ENCODE measurements around the gene PACRG. TPM values are rescaled to one million over a fixed set of nuclear protein-coding genes. Genes with fewer than 3 reads are reported as not detected.

PACRG gene
- total and polyA plus RNA-seq, 2 of the 13 experiments (the other 11 are each of a cell fraction or from before 2014, with no cell fraction given) = 0.13 TPM; not detected in 1

DNA sequence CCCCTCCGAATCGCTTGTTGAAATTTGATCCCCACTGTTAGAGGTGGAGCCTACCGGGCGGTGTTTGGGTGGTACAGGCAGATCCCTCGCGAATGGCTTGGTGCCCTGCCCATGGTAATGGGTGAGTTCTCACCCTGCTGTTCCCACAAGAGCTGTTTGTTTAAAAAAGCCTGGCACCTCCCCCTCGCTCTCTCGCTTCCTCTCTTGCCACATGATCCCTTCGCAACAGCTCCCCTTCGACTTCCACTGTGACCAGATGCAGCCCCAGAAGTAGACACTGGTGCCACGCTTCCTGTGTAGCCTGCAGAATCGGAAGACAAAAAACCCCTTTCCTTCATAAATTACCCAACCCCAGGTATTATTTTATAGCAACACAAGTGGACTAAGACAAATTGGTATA lies 394.6 kb downstream of the PACRG start:
- Histone ChIP-seq H3K9ac (ENCODE audit: insufficient read depth, low read depth, low read length) (no peak overlapping the region), H3K9me3 (ENCODE audit: low read length) (no peaks in the 10 kb centered on the region), H3K36me3 (replicated peaks in 1 of 2; ENCODE audit: control insufficient read depth in 1 of 2, insufficient read depth in 2 of 2, low read length in 2 of 2) (no peaks in the 10 kb centered on the region), H4K20me1 (ENCODE audit: insufficient read depth, low read length) (no peaks in the 10 kb centered on the region), H2AFZ (ENCODE audit: low read length) (no peak overlapping the region), H3K79me2 (ENCODE audit: insufficient read depth, low read length) (no peaks in the 10 kb centered on the region), H3K4me1 (ENCODE audit: insufficient read depth, low read length) (no peaks in the 10 kb centered on the region), H3K4me2 (ENCODE audit: low read depth, low read length) (no peak overlapping the region), H3K4me3 (replicated peaks in 1 of 3; ENCODE audit: insufficient read depth in 1 of 3, low read depth in 2 of 3, low read length in 3 of 3) (no peak overlapping the region), H3K27ac (ENCODE audit: extremely low read length, insufficient read depth, low read length) (no peak overlapping the region), H3K27me3 (ENCODE audit: control insufficient read depth in 1 of 2, insufficient read depth in 2 of 2, low read length in 2 of 2) (peaks cover 0 to 14% of the 10 kb centered on the region in 2 experiments; a peak in 2 of 5 replicates)
- no TSS peak for BruUV-seq (replicated peaks)
- ChIA-PET POLR2A (no interaction called here), CTCF (ENCODE audit: low intra/inter-chr PET ratio, low total read pairs) (no interaction called here)
- TF ChIP-seq CEBPB (IDR thresholded peaks at IDR 0.05; ENCODE audit: borderline replicate concordance, low read depth, low read length) (no peak), U2AF2 (IDR thresholded peaks at IDR 0.05; ENCODE audit: low read depth, low read length) (no peak), ZBTB7A (CRISPR knock-in tag; IDR thresholded peaks at IDR 0.05) (no peak), IKZF4 (CRISPR knock-in tag; IDR thresholded peaks at IDR 0.05; ENCODE audit: borderline replicate concordance, low read depth, not compliant biosample characterization) (no peak), HOXA7 (CRISPR knock-in tag; IDR thresholded peaks at IDR 0.05) (no peak)
- TF ChIP-seq, protein P1, sequence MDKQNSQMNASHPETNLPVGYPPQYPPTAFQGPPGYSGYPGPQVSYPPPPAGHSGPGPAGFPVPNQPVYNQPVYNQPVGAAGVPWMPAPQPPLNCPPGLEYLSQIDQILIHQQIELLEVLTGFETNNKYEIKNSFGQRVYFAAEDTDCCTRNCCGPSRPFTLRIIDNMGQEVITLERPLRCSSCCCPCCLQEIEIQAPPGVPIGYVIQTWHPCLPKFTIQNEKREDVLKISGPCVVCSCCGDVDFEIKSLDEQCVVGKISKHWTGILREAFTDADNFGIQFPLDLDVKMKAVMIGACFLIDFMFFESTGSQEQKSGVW (CRISPR knock-in tag; IDR thresholded peaks at IDR 0.05; ENCODE audit: borderline replicate concordance) = no peak
- TF ChIP-seq, protein P2, sequence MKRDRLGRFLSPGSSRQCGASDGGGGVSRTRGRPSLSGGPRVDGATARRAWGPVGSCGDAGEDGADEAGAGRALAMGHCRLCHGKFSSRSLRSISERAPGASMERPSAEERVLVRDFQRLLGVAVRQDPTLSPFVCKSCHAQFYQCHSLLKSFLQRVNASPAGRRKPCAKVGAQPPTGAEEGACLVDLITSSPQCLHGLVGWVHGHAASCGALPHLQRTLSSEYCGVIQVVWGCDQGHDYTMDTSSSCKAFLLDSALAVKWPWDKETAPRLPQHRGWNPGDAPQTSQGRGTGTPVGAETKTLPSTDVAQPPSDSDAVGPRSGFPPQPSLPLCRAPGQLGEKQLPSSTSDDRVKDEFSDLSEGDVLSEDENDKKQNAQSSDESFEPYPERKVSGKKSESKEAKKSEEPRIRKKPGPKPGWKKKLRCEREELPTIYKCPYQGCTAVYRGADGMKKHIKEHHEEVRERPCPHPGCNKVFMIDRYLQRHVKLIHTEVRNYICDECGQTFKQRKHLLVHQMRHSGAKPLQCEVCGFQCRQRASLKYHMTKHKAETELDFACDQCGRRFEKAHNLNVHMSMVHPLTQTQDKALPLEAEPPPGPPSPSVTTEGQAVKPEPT (CRISPR knock-in tag; IDR thresholded peaks at IDR 0.05; ENCODE audit: low read depth) = no peak
- TF ChIP-seq, protein P3, sequence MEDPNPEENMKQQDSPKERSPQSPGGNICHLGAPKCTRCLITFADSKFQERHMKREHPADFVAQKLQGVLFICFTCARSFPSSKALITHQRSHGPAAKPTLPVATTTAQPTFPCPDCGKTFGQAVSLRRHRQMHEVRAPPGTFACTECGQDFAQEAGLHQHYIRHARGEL (CRISPR knock-in tag; IDR thresholded peaks at IDR 0.05) = no peak
- no peak for DNase-seq (ENCODE audit: low spot score)
- intact Hi-C loops (cut with micrococcal nuclease; ENCODE audit: unreplicated experiment) (no loop called here), in situ Hi-C loops (cut with HindIII; ENCODE audit: extremely low pct_ligation_motif_present, low pct_unique_long_range_greater_than_20kb) (no loop called here)
- ATAC-seq = no peak
- no peak for FAIRE-seq
- WGBS (ENCODE audit: low lambda C conversion rate) = 59% methylated on average over 12 of the region's 12 CpGs
